ENCODE data around the gene GLRA3. TPM values are rescaled to one million over a fixed set of nuclear protein-coding genes. Genes with fewer than 3 reads are reported as not detected.
"Not testable (repeated sequence)": the region's sequence is repeated elsewhere in the genome, so short reads cannot be mapped to it uniquely, and the experiment has no call there.

GLRA3 gene
- total and polyA plus RNA-seq, 10 of the 15 experiments (the other 5 are each of a cell fraction or from before 2014, with no cell fraction given) = not detected

- TF ChIP-seq PRDM15 (CRISPR knock-in tag; IDR thresholded peaks at IDR 0.05) = no peak
- TF ChIP-seq NKRF (conservative IDR thresholded peaks at IDR 0.05) = no peak
- no peak for TF ChIP-seq BCL11A (IDR thresholded peaks at IDR 0.05; ENCODE audit: low read depth, low read length)
- TF ChIP-seq HCFC1 (IDR thresholded peaks at IDR 0.05; ENCODE audit: low read length) = no peak
- TF ChIP-seq IRF4 (IDR thresholded peaks at IDR 0.05; ENCODE audit: low read depth, low read length) = no peak
- no peak for TF ChIP-seq BCL3 (IDR thresholded peaks at IDR 0.05; ENCODE audit: borderline replicate concordance, insufficient read depth, low read depth, low read length, poor library complexity, severe bottlenecking)
- no peak for TF ChIP-seq TARDBP (IDR thresholded peaks at IDR 0.05; ENCODE audit: borderline replicate concordance)
- TF ChIP-seq POLR2A (IDR thresholded peaks at IDR 0.05; ENCODE audit: low read depth, low read length) = no peak
- no peak for TF ChIP-seq IKZF2 (IDR thresholded peaks at IDR 0.05)
- TF ChIP-seq RFX5 (IDR thresholded peaks at IDR 0.05; ENCODE audit: low read depth, low read length) = no peak
- no peak for TF ChIP-seq BACH1 (IDR thresholded peaks at IDR 0.05; ENCODE audit: borderline replicate concordance)
- no peak for TF ChIP-seq EP300 (IDR thresholded peaks at IDR 0.05; ENCODE audit: borderline replicate concordance in 1 of 2, control insufficient read depth in 1 of 2, low read depth in 2 of 2, low read length in 2 of 2)
- no peak for TF ChIP-seq HDAC2 (IDR thresholded peaks at IDR 0.05)
- TF ChIP-seq ESRRA (IDR thresholded peaks at IDR 0.05; ENCODE audit: low read length) = no peak
These were observed 132.4 kb downstream of the GLRA3 start (continued) for GRCh38 chr4:174696657-174697056.

- H3K4me3 ChIP-seq; POLR2A ChIA-PET; H3K9me3 ChIP-seq (replicated peaks; ENCODE audit: control insufficient read depth, insufficient read depth, low read length); ATAC-seq; H3K4me2 ChIP-seq (ENCODE audit: control insufficient read depth, insufficient read depth); CTCF ChIA-PET; H3K9ac ChIP-seq (ENCODE audit: control insufficient read depth, insufficient read depth, low read length); intact Hi-C loops (cut with micrococcal nuclease; ENCODE audit: unreplicated experiment); H3K27me3 ChIP-seq (replicated peaks in 1 of 2; ENCODE audit: control insufficient read depth in 2 of 2, insufficient read depth in 2 of 2, low read length in 1 of 2); H3K36me3 ChIP-seq (ENCODE audit: control insufficient read depth in 2 of 2, insufficient read depth in 2 of 2, low read length in 1 of 2); in situ Hi-C loops (cut with MboI); SMC1A ChIA-PET (ENCODE audit: uncharacterized antibody, unreplicated experiment); BruUV-seq (replicated peaks); RAD21 ChIA-PET (ENCODE audit: unreplicated experiment); H4K20me1 ChIP-seq (ENCODE audit: control insufficient read depth, insufficient read depth); H2AFZ ChIP-seq (ENCODE audit: control insufficient read depth, low read depth, low read length); H3K79me2 ChIP-seq (ENCODE audit: control insufficient read depth, insufficient read depth, low read length); DNase-seq (ENCODE audit: low read depth, low spot score); FAIRE-seq; H3K27ac ChIP-seq (ENCODE audit: control insufficient read depth, insufficient read depth); H3K4me1 ChIP-seq (ENCODE audit: control insufficient read depth, insufficient read depth, low read length): not testable (repeated sequence)
- 83% methylated on average over 13 of the region's 24 CpGs for WGBS (ENCODE audit: insufficient coverage, insufficient replicate concordance, low lambda C conversion rate, missing lambda C conversion rate)
These were observed 137.2 kb downstream of the GLRA3 start for GRCh38 chr4:174691876-174692275.
